ENCODE data around the gene PSMC4.

The PSMC4 gene

DNA sequence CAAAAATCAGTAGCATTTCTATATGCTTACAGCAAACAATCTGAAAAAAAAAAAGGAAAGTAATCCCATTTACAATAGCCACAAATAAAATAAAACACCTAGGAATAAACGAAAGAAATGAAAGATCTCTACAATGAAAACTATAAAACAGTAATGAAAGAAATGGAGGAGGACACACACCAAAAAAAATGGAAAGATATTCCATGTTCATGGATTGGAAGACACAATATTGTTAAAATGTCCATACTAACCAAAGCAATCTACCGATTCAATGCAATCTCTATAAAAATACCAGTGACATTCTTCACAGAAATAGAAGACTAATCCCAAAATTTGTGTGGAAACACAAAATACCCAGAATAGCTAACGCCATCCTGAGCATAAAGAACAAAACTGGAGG, 41.2 kb upstream of the PSMC4 start:
- no peak for TF ChIP-seq TAF1 (IDR thresholded peaks at IDR 0.05; ENCODE audit: low read depth, low read length)
- no peak for TF ChIP-seq POLR2A (IDR thresholded peaks at IDR 0.05; ENCODE audit: low read depth, low read length)
- no peak for TF ChIP-seq SPI1 (IDR thresholded peaks at IDR 0.05; ENCODE audit: low read depth, low read length)
- no peak for TF ChIP-seq POU2F2 (IDR thresholded peaks at IDR 0.05; ENCODE audit: low read depth, low read length)
- TF ChIP-seq POLR2AphosphoS5 (IDR thresholded peaks at IDR 0.05; ENCODE audit: low read depth, low read length), result no peak
- TF ChIP-seq PAX5 (IDR thresholded peaks at IDR 0.05; ENCODE audit: insufficient read depth, low read length, severe bottlenecking), result no peak
- FAIRE-seq, result no peak
- no peak for DNase-seq (ENCODE audit: insufficient read length, low spot score)

DNA sequence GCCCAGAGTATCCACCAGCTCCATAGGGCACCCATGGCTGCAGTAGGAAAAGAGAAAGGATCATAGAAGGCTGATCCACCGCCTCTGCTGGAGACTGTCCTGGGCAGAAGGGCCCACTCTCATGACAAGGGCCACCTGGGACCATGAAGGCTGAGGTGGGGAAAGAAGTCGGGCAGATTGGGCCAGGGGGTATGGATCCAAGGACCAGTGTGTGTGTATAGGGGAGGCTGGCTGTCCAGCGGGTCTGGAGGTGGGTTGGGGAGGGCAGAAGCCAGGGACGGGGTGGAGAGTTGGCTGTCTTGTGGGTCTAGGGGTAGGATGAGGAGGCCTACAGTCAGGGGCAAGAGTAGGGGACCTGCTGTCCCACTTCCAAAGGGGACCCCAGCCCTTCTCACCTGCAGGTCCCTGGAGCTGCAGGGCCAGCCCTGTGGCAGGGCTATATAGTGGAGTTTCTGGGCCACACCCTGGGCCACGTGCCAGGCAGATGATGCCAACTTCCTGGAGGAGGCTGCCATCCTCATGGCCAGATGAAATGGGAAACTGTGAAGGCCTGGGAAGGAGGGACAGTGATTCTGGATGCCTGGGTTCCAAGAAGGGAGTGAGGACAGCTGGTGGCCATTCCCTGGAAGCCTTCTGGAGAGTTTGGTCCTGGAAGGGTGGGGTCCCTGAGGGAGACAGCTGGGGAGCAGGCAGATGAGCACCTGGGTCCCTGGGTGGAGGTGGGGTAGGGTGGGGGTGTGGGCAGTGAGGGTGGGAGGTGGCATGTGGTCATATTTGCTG, 36.2 kb upstream of the PSMC4 start, which contains the start of gene FCGBP:
Gene FCGBP, minus strand, starts transcription at position 51 of the 780 bp plus-strand sequence.
- FAIRE-seq (no peak), DNase-seq (ENCODE audit: insufficient read length, low spot score) (no peak)
- TF ChIP-seq TAF1 (IDR thresholded peaks at IDR 0.05; ENCODE audit: low read depth, low read length) (no peak), SPI1 (IDR thresholded peaks at IDR 0.05; ENCODE audit: low read depth, low read length) (no peak), POLR2AphosphoS5 (IDR thresholded peaks at IDR 0.05; ENCODE audit: low read depth, low read length) (no peak), POLR2A (IDR thresholded peaks at IDR 0.05; ENCODE audit: low read depth, low read length) (no peak), PAX5 (IDR thresholded peaks at IDR 0.05; ENCODE audit: insufficient read depth, low read length, severe bottlenecking) (no peak), POU2F2 (IDR thresholded peaks at IDR 0.05; ENCODE audit: low read depth, low read length) (no peak)

DNA sequence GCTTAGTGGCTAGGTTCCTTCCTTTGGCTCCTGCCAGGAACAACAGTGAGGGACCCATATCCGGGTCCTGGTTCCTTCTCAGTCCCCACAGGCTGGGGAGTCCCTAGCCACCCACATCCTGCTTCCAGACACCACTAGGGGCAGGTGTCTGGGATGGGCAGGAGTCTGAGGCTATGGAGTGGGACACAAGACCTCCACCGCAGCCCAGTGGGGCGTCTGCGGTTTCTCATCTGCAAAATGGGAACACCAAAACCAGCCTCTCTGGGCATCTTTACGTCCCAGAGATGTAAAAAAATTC, 35.7 kb upstream of the PSMC4 start:
- FAIRE-seq (no peak), DNase-seq (ENCODE audit: insufficient read length, low spot score) (no peak)
- TF ChIP-seq TAF1 (IDR thresholded peaks at IDR 0.05; ENCODE audit: low read depth, low read length) (no peak), POLR2AphosphoS5 (IDR thresholded peaks at IDR 0.05; ENCODE audit: low read depth, low read length) (no peak), SPI1 (IDR thresholded peaks at IDR 0.05; ENCODE audit: low read depth, low read length) (no peak), PAX5 (IDR thresholded peaks at IDR 0.05; ENCODE audit: insufficient read depth, low read length, severe bottlenecking) (no peak), POLR2A (IDR thresholded peaks at IDR 0.05; ENCODE audit: low read depth, low read length) (no peak), POU2F2 (IDR thresholded peaks at IDR 0.05; ENCODE audit: low read depth, low read length) (no peak)

DNA sequence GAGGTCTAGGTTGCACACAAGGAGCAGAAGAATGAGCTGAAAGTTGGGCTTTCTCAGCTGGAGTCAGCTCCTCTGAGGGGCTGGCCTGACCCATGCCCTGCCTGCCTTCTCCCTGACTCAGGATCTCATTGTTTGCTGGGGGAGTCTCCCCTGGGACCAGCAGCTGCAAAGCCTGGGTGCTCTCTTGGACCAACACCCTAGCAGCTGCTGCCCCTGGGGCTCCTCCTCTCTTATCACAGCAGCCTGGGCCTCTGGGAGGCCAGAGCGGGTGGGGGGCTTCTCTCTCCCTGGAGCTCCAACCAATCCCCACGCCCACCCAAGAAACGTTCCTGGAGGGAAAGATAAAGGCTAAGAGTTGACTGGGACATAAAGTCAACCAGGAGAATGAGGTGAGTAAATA, 34.9 kb upstream of the PSMC4 start:
- TF ChIP-seq TAF1 (IDR thresholded peaks at IDR 0.05; ENCODE audit: low read depth, low read length), result no peak
- DNase-seq (ENCODE audit: insufficient read length, low spot score), result no peak
- FAIRE-seq, result no peak

DNA sequence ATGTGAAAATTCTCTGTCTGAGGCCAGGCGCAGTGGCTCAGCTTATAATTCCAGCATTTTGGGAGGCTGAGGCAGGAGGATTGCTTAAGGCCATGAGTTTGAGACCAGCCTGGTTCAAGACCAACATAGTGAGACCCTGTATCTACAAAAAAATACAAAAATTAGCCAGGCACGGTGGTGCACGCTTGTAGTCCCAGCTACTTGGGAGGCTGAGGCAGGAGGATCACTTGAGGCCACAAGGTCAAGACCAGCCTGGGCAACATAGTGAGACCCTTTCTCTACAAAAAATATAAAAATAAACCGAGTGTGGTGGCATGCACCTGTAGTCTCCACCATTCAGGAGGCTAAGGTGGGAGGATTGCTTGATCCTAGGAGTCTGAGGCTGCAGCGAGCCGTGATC, 34.3 kb upstream of the PSMC4 start:
- DNase-seq (ENCODE audit: insufficient read length, low spot score), result no peak
- no peak for TF ChIP-seq SPI1 (IDR thresholded peaks at IDR 0.05; ENCODE audit: low read depth, low read length)
- no peak for TF ChIP-seq POLR2A (IDR thresholded peaks at IDR 0.05; ENCODE audit: low read depth, low read length)
- no peak for TF ChIP-seq POLR2AphosphoS5 (IDR thresholded peaks at IDR 0.05; ENCODE audit: low read depth, low read length)
- no peak for TF ChIP-seq PAX5 (IDR thresholded peaks at IDR 0.05; ENCODE audit: insufficient read depth, low read length, severe bottlenecking)
- no peak for TF ChIP-seq POU2F2 (IDR thresholded peaks at IDR 0.05; ENCODE audit: low read depth, low read length)
- TF ChIP-seq TAF1 (IDR thresholded peaks at IDR 0.05; ENCODE audit: low read depth, low read length), result no peak
- FAIRE-seq, result no peak

DNA sequence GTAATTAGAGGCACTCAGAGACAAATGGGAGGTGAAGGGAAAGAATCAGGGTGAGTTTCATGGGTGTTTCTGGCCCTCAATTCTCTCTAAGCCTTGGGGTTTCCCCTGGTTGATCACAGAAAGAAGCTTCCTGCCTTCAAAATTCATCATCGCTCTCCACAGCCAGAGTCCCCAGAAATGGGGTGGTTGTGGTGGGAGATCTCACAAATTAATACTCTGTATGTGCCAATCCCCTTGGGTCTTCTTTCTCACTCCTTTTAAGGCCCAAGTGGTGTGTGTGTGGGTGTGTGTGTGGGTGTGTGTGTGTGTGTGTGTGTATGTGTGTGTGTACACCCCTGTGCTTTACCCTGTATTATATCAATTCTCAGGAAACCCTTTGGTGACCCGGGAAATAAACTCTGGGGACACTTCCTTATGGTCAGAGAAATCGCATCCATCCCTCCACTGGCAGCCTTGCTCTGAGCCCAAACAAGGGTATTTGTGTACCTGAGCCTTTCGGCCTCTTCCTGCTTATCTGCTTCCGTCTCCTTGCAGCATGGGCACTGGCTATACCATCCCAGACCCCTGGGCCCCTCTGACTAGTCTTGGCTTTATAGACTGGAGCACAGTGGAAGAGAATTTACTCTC, 33.8 kb upstream of the PSMC4 start:
- FAIRE-seq (peak; percentile 84), DNase-seq (ENCODE audit: insufficient read length, low spot score) (no peak)
- no peak for TF ChIP-seq SPI1 (IDR thresholded peaks at IDR 0.05; ENCODE audit: low read depth, low read length)
- no peak for TF ChIP-seq POLR2AphosphoS5 (IDR thresholded peaks at IDR 0.05; ENCODE audit: low read depth, low read length)
- TF ChIP-seq TAF1 (IDR thresholded peaks at IDR 0.05; ENCODE audit: low read depth, low read length), result no peak
- no peak for TF ChIP-seq POLR2A (IDR thresholded peaks at IDR 0.05; ENCODE audit: low read depth, low read length)
- TF ChIP-seq POU2F2 (IDR thresholded peaks at IDR 0.05; ENCODE audit: low read depth, low read length), result no peak
- no peak for TF ChIP-seq PAX5 (IDR thresholded peaks at IDR 0.05; ENCODE audit: insufficient read depth, low read length, severe bottlenecking)

DNA sequence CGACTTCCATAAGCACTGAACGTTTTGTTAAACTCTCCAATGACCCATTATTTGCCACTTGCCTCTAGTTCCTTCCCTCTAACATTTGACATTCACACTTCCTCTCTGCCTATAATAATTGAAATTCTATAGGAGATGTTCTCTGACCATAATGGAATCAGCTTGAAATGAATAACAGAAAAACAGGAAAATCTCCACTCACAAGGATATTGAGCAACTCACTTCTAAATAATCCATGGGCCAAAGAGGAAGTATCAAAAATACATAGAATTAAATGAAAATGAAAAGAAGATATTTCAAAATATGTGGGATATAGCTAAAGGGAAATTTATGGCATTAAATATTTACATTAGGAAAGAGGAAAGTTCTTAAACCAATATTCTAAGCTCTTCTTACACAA, 33.2 kb upstream of the PSMC4 start:
- no peak for DNase-seq (ENCODE audit: insufficient read length, low spot score)
- no peak for TF ChIP-seq SPI1 (IDR thresholded peaks at IDR 0.05; ENCODE audit: low read depth, low read length)
- no peak for TF ChIP-seq POLR2AphosphoS5 (IDR thresholded peaks at IDR 0.05; ENCODE audit: low read depth, low read length)
- no peak for TF ChIP-seq PAX5 (IDR thresholded peaks at IDR 0.05; ENCODE audit: insufficient read depth, low read length, severe bottlenecking)
- TF ChIP-seq POU2F2 (IDR thresholded peaks at IDR 0.05; ENCODE audit: low read depth, low read length), result no peak
- no peak for TF ChIP-seq POLR2A (IDR thresholded peaks at IDR 0.05; ENCODE audit: low read depth, low read length)
- no peak for TF ChIP-seq TAF1 (IDR thresholded peaks at IDR 0.05; ENCODE audit: low read depth, low read length)
- FAIRE-seq, result no peak

DNA sequence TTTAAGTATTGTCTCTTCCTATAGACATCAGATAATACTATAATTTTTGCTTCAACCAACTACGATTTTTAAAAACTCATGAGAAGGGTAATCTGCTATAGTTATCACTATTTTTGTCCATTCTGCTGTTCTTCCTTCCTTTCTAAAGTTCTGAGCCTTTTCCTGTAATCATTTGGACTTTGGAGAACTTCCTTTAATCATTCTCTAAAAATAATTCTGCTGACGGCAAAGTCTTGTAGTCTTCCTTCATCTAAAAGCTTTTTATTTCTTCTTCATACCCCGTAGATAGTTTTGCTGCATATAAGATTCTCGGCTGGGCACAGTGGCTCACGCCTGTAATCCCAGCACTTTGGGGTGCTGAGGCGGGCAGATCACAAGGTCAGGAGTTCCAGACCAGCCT, 31.4 kb upstream of the PSMC4 start:
- FAIRE-seq (no peak), DNase-seq (ENCODE audit: insufficient read length, low spot score) (no peak)
- TF ChIP-seq PAX5 (IDR thresholded peaks at IDR 0.05; ENCODE audit: insufficient read depth, low read length, severe bottlenecking) (no peak), TAF1 (IDR thresholded peaks at IDR 0.05; ENCODE audit: low read depth, low read length) (no peak), POLR2A (IDR thresholded peaks at IDR 0.05; ENCODE audit: low read depth, low read length) (no peak), POU2F2 (IDR thresholded peaks at IDR 0.05; ENCODE audit: low read depth, low read length) (no peak)

DNA sequence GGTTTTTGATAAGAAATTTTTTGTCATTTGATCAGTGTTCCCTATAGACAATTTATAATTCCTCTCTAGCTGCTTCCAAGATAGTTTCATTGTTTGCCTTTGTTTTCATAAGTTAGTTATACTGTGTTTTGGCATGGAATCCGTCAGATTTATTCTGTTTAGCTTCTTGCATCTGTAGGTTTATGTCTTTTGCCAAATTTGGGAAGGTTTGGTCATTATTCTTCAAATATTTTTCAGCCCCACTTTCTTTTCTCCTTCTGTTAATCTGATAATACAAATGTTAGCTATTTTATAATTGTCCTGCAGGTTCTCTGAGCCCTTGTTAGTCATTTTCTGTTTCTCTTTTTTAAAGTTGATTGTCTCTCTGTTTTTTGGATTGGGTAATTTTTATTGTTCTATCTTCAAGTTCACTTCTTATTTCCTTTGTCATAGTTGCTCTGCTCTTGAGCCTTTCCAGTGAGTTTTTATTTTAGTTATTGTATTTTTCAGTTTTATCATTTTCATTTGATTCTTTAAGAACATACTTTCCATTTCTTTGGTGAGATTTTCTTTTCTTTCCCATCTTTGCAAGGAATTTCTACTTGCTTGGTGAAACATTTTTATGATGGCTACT, 30.6 kb upstream of the PSMC4 start:
- DNase-seq (ENCODE audit: insufficient read length, low spot score), result no peak
- TF ChIP-seq POLR2A (IDR thresholded peaks at IDR 0.05; ENCODE audit: low read depth, low read length) (no peak), POU2F2 (IDR thresholded peaks at IDR 0.05; ENCODE audit: low read depth, low read length) (no peak), POLR2AphosphoS5 (IDR thresholded peaks at IDR 0.05; ENCODE audit: low read depth, low read length) (no peak), TAF1 (IDR thresholded peaks at IDR 0.05; ENCODE audit: low read depth, low read length) (no peak), SPI1 (IDR thresholded peaks at IDR 0.05; ENCODE audit: low read depth, low read length) (no peak), PAX5 (IDR thresholded peaks at IDR 0.05; ENCODE audit: insufficient read depth, low read length, severe bottlenecking) (no peak)
- FAIRE-seq, result no peak
